Measurements from ENCODE around the gene ROBO2. TPM values are rescaled to one million over a fixed set of nuclear protein-coding genes. Genes with fewer than 3 reads are reported as not detected.

Gene ROBO2
- total RNA-seq, 1 experiment from 2014 or later = 0.16 TPM

GRCh38 chr3:77370413-77370812 is 330.5 kb downstream of the ROBO2 start:
- Histone ChIP-seq H3K4me1 (no peaks in the 10 kb centered on the region), H3K27me3 (replicated peaks; ENCODE audit: control insufficient read depth, insufficient read depth, low read length) (no peaks in the 10 kb centered on the region), H3K9me3 (no peaks in the 10 kb centered on the region), H3K36me3 (ENCODE audit: control insufficient read depth, insufficient read depth, low read length) (no peaks in the 10 kb centered on the region), H3K4me3 (ENCODE audit: low read depth, low read length) (no peak overlapping the region)
- Mint-ChIP-seq H3K4me1 (ENCODE audit: low read depth, unreplicated experiment) (no peaks in the 10 kb centered on the region), H3K27ac (ENCODE audit: unreplicated experiment) (no peak overlapping the region), H3K27me3 (ENCODE audit: insufficient read depth, unreplicated experiment) (no peaks in the 10 kb centered on the region), H3K36me3 (ENCODE audit: insufficient read depth, unreplicated experiment) (no peaks in the 10 kb centered on the region), H3K4me3 (ENCODE audit: unreplicated experiment) (no peak overlapping the region), H3K9me3 (ENCODE audit: unreplicated experiment) (no peaks in the 10 kb centered on the region)
- intact Hi-C loops (cut with micrococcal nuclease; ENCODE audit: unreplicated experiment) = no loop called here
- ChIA-PET POLR2A (no interaction called here), CTCF (no interaction called here)
- no TSS peak for BruUV-seq (replicated peaks)
- no peak for TF ChIP-seq CTCF (IDR thresholded peaks at IDR 0.05; ENCODE audit: insufficient read depth in 1 of 2, low read depth in 1 of 2, low read length in 1 of 2, severe bottlenecking in 1 of 2, unreplicated experiment in 1 of 2)
- DNase-seq = no peak

- no peak for TF ChIP-seq CTCF (IDR thresholded peaks at IDR 0.05; ENCODE audit: insufficient read depth in 1 of 2, low read depth in 1 of 2, low read length in 1 of 2, severe bottlenecking in 1 of 2, unreplicated experiment in 1 of 2)
- CTCF ChIA-PET = no interaction called here
- Histone ChIP-seq H3K36me3 (ENCODE audit: control insufficient read depth, insufficient read depth, low read length) (no peaks in the 10 kb centered on the region), H3K9me3 (no peaks in the 10 kb centered on the region), H3K4me1 (no peaks in the 10 kb centered on the region), H3K4me3 (ENCODE audit: low read depth, low read length) (no peak overlapping the region), H3K27me3 (replicated peaks; ENCODE audit: control insufficient read depth, insufficient read depth, low read length) (no peaks in the 10 kb centered on the region)
- POLR2A ChIA-PET = no interaction called here
- no peak overlapping the region for H3K27ac Mint-ChIP-seq (ENCODE audit: unreplicated experiment)
- H3K36me3 Mint-ChIP-seq (ENCODE audit: insufficient read depth, unreplicated experiment) = no peaks in the 10 kb centered on the region
- H3K4me1 Mint-ChIP-seq (ENCODE audit: low read depth, unreplicated experiment) = no peaks in the 10 kb centered on the region
- no peaks in the 10 kb centered on the region for H3K27me3 Mint-ChIP-seq (ENCODE audit: insufficient read depth, unreplicated experiment)
- intact Hi-C loops (cut with micrococcal nuclease; ENCODE audit: unreplicated experiment) = no loop called here
- no peaks in the 10 kb centered on the region for H3K9me3 Mint-ChIP-seq (ENCODE audit: unreplicated experiment)
- BruUV-seq (replicated peaks) = no TSS peak
- H3K4me3 Mint-ChIP-seq (ENCODE audit: unreplicated experiment) = no peak overlapping the region
- no peak for DNase-seq
Observed at GRCh38 chr3:77372018-77372417, 332.1 kb downstream of the ROBO2 start.

- Histone ChIP-seq H3K27me3 (replicated peaks; ENCODE audit: control insufficient read depth, insufficient read depth, low read length) (no peaks in the 10 kb centered on the region), H3K4me1 (no peaks in the 10 kb centered on the region), H3K4me3 (ENCODE audit: low read depth, low read length) (no peak overlapping the region), H3K36me3 (ENCODE audit: control insufficient read depth, insufficient read depth, low read length) (no peaks in the 10 kb centered on the region), H3K9me3 (no peaks in the 10 kb centered on the region)
- Mint-ChIP-seq H3K4me1 (ENCODE audit: low read depth, unreplicated experiment) (no peaks in the 10 kb centered on the region), H3K27ac (ENCODE audit: unreplicated experiment) (no peak overlapping the region), H3K36me3 (ENCODE audit: insufficient read depth, unreplicated experiment) (no peaks in the 10 kb centered on the region), H3K4me3 (ENCODE audit: unreplicated experiment) (no peak overlapping the region), H3K27me3 (ENCODE audit: insufficient read depth, unreplicated experiment) (no peaks in the 10 kb centered on the region), H3K9me3 (ENCODE audit: unreplicated experiment) (no peaks in the 10 kb centered on the region)
- intact Hi-C loops (cut with micrococcal nuclease; ENCODE audit: unreplicated experiment) = no loop called here
- no peak for DNase-seq
- ChIA-PET POLR2A (no interaction called here), CTCF (no interaction called here)
- BruUV-seq (replicated peaks) = no TSS peak
- TF ChIP-seq CTCF (IDR thresholded peaks at IDR 0.05; ENCODE audit: insufficient read depth in 1 of 2, low read depth in 1 of 2, low read length in 1 of 2, severe bottlenecking in 1 of 2, unreplicated experiment in 1 of 2) = no peak
Observed at GRCh38 chr3:77372634-77373346, 332.9 kb downstream of the ROBO2 start.

Data from Caco-2 (cell line).